ENCODE data around the gene LTO1.
"Not testable (repeated sequence)": the region's sequence is repeated elsewhere in the genome, so short reads cannot be mapped to it uniquely, and the experiment has no call there.

Gene LTO1

DNA sequence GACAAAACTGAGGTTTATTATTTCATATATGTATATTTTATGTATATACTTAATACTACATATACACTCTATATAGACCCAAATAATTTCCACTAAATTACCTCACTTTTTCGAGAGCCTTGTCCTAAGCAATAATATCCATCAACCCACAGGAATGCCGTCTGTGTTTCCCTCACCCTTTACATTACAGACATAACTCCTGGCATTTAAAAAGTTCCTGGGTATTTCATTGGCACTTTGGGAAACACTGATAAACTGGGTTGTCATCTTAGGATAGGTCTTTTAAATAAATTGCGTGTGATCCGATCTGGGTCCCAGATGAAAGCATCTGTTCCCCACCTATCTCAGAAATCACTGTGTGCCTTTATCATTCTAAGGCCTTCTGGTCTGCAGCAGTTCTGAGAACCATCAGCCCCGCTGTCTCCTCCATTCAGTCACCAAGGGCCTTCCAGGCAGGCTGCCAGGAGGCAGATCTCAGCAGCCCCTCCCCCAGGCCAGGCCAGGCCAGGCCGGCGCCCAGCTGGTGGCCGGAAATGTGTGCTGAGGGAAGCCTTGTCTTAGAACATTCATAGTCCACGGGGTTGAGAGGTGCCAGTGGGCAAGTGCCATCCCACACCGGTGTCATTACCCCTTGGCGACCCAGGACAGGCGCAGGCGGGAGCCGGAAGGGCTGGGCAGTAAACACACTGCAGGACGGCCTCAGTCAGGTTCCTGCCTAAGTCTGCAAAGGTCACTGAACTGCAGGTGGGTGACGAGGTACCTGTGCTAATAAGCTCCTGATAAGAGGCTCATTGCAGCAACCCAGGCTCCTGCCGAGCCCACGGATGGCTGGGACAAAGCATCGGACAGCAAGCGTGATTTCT is 25.4 kb upstream of the LTO1 start:
- DNase-seq, result no peak

DNA sequence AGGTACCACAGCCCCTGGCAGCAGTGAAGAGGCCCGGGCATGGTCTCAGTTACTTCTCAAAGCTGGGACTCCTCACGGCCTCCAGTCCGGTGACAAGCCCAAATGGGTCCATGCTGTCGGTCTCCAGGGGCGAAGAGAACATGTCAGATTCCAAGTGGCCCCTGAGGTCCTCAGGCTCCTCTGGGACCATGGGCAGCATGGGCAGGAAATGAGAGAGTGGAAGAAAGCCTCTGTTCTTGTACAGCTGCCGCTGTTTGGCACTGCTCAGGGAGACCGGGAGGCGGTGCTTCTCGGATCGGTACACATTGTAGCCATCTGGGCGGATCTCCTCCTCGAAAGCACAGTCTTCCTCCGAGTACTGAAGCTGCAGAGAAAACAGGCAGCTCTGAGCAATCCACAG is 24.1 kb upstream of the LTO1 start:
- DNase-seq, result no peak

DNA sequence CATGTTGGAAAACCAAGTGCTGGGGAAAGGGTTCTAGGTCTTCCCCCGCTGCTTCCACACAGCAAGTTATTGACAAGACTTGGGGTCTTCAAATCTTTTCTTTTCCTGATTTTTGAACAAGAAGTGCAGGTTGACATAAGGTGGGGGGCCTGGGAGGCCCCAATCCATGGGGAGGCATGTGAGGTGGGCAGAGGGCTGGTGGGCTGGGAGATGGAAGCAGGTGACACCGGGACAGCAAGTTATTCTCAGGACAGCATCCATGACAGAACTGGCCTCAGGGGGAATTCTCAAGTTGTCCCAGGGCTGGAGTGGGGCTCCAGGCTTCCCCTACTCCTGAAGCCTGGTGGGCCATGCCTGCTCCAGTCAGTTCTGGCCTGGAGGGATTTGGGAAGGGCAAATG is 23.2 kb upstream of the LTO1 start:
- no peak for DNase-seq

DNA sequence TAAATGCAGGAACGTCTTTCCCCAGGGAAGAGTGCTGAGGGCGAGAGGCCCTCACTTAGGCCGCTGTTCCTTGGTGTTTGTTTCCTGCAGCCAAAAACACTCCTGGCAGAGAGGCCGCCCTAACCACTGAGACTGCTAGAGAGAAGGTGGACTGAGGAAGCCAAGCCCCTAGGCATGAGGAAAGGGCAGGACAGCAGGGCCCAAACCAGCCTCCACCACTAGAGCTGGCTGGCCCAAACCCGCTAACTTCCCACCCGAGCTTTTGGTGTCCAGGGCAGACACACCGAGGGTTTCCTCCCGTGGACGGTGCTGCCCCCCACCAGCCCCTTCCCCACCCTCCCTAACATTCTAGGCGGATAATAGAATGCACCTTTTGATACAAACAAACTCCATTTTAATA is 22.7 kb upstream of the LTO1 start:
- DNase-seq, result no peak

DNA sequence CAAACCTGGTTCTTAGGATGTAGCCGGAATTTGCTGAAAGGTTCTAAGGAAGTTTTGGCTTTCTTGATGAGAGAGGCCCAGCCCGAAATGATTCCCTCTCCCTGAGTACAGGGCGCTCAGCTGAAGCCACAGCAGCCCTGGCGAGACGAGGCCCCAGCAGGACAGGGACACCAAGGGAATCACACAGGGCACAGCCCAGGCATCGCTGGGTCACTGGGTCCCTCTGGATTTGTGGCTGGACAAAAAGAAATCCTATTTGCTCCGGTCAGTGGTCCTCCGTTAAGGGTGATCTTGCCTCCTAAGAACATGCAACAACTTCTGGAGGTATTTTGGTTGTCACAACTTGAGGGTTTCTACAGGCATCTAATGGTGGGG is 22.3 kb upstream of the LTO1 start:
- DNase-seq, result no peak

DNA sequence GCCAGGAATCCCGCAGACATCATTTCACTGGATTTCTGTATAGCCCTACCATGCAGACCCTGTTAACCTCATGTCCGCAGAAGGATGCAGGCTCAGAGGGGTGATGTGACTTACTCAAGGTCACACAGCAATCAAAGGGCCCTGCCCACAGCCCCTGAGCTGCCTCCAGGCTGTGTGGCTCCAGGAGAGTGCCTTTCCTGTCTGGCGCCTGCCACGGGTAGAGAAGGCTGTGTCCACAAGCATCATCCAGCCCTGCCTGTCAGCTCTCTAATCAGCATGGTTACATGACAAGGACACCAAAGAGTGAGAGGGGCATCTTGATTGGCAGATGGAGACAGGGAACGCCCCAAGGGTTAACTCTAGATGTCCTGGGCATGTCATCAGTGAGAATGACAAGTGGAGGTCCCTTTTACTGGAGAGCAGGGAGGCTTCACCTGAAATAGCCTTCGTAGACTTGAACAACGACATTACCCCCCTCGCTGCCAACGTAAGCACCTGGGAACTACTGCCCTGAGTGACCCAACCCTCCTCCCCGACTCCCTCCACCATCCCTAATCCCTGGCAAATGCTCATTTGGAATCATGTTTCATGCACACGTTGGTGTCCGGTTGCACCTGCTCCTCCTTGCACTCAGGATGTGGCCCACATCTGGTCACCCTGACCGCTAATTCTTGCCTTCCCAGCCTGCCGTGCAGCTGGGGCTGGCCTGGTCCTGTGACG is 21.8 kb upstream of the LTO1 start:
- DNase-seq, result no peak

DNA sequence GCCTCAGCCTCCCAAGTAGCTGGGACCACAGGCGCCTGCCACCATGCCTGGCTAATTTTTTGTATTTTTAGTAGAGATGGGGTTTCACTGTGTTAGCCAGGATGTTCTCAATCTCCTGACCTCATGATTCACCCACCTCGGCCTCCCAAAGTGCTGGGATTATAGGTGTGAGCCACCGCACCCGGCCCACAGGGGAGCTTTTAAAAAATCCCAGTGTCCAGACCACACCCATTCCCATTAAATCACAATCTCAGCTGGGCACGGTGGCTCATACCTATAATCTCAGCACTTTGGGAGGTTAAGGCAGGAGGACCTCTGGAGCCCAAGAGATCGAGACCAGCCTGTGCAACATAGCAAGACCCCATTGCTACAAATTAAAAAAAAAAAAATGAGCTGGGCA is 20.8 kb upstream of the LTO1 start:
- DNase-seq, result not testable (repeated sequence)

DNA sequence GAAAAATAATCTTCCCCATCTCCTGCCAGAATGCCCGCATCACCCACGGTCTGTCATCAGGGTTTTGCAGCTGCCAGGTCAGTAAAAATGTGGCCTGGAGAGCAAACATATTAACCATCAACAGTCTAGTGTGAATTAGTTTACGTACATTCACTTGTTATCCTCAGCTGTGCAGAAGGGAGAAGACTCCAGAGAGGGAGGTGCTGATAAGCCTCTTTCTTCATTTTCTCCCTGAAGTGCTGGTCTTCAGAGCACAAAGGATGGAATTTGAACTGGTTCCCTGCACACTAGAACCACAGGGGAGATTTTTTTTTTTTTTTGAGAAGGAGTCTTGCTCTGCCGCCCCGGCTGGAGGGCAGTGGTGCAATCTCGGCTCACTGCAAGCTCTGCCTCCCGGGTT is 20.4 kb upstream of the LTO1 start:
- DNase-seq, result no peak

DNA sequence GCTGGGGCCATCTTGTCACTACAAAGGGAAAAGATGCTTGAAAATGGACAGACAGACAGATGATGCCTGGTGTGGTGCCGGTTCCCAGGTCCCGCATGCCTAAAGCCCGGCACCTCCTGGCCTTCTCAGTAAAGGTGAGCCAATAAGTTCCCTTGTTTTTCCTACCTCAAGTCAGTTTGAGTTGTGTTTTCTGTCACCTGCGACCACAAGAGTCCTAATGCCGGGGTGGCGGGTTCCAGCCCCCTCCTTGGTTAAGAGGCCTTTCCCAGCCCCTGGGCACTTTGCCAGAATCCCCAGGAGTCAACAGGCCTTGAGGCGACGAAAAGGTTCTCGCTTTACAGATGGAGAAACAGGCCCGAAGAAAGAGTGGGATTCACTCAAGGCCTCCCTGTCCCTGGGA is 19.6 kb upstream of the LTO1 start:
- DNase-seq, result no peak

DNA sequence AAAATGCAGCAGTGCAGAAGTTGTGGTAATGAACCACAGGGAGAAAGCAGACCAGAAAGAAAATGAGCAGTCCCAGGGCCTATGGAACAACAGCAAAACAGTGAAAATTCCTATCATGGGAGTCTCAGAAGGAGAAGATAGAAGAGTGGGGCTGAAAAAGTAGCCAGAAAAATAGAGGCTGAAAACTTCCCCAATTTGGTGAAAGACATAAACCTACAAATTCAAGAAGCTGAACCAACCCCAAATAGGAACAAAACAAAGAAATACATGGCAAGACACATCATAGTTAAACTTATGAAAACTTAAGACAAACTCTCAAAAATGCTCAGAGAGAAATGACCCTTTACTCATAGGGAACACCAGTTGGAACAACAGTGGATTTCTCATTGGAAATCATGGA is 17.3 kb upstream of the LTO1 start:
- DNase-seq, result no peak

DNA sequence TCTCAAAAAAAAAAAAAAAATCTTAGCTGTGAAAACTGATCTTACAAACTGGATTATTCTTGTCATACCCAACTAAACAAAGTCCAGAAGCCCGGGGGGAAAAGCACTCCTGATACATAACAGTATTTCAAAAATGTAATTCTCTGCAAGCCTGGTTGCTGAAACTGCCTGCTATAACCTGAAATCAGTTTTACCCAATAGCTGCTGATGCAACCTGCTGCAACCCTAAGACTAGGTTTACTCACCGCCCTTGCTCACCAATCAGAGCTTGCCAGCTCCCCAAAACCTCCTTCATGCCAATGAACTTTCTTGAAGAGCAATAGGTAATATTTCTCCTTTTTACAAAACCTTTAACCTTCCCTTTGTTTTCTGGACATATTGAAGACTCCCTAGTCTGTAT is 16.3 kb upstream of the LTO1 start:
- DNase-seq, result no peak

DNA sequence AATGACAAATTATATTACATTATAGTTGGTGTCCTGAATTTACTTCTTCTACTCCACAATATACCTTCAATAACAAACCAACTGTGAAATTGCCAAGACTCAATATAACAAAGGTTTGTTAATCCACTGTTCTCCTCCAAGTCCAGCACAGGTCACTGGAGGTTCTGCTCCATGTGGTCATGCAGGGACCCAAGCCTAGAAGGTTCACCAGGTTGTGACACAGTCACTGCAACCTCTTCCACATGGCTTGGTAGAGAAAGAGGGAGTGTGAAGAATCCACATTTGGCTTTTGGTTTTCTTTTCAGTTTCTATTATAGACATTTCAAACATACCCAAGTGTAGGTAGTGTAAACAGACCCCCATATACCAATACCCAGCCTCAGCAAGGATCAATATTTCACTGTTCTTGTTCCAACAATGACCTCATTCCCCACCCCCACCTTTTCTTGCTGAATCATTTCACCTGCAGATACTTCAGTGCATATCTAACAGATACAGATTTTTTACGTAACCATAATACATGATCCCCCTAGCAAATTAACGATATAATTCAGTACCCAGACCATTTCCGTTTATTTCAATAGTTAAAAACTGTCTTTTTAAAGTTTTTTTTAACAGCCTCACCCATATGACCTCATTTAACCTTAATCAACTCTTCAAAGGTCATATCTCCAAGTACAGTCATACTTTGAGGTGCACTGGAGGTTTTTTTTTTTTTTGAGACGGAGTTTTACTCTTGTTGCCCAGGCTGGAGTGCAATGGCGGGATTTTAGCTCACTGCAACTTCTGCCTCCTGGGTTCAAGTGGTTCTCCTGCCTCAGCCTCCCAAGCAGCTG is 14.5 kb upstream of the LTO1 start:
- no peak for DNase-seq

DNA sequence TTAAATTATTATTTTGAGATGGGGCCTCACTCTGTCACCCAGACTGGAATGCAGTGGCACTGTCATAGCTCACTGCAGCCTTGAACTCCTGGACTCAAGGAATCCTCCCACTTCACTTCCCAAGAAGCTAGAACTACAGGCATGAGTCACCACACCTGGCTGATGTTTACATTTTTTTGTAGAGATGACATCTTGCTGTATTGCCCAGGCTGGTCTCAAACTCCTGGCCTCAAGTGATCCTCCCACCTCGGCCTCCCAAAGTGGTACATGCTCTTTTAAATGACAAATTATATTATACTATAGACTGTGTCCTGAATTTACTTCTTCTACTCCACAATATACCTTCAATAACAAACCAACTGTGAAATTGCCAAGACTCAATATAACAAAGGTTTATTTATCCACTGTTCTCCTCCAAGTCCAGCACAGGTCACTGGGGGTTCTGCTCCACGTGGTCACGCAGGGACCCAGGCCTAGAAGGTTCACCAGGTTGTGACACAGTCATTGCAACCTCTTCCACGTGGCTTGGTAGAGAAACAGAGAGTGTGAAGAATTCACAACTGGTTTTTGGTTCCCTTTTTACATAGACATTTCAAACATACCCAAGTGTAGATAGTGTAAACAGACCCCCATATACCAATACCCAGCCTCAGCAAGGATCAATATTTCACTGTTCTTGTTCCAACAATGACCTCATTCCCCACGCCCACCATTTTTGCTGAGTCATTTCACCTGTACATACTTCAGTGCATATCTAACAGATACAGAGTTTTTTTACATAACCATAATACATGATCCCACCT is 13.0 kb upstream of the LTO1 start:
- DNase-seq, result not testable (repeated sequence)

DNA sequence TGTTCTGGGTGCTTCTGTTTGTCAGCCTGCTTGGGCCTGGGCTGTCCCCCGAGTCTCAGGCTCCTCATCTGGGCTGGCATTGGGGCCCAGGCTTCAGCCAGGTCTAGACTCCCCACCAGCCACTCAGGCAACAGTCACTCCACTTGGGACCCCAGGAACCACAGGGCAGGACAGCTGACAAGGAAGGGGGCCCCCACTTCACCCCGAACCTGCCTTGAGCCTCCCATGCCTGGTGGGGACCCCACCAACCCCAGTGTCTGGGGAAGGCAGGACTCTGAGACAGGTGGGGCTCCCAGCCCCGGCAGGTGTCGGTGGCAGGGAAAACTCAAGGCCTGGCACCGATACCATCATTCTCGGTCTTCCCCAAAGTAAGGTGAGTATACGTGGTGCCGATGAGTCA is 11.7 kb upstream of the LTO1 start:
- DNase-seq, result no peak

DNA sequence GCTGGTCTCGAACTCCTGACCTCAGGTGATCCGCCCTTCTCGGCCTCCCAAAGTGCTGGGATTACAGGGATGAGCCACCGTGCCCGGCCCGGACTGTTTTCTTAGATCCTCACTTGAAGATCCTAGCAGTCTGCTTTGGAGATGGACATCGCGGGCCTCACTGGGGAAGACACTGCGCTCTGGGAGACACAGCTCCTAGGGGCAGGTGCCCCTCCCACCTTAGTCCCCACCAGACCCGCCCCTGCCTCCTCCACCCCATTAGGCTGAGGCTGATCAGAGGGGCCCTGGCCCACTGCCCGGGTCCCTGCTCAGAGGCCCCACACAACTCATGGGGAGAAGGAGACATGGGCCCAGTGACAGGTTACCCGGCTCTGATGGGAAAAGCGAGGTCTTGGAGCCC is 11.3 kb upstream of the LTO1 start:
- no peak for DNase-seq

DNA sequence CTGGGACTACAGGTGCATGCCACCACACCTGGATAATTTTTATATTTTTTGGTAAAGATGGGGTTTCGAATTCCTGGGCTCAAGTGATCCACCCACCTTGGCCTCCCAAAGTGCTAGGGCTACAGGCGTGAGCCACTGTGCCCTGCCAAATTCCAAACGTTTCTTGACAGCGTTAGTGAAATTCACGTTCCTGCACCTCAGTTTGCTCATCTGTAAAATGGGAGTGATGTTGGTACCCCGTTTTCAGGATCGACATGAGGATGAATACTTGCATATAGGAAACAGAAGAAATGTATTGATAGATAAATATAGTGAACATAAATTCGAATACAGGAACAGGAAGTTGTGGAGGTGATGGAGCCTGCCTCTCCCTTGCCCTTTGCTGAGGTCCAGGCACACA is 10.2 kb upstream of the LTO1 start:
- DNase-seq, result no peak

DNA sequence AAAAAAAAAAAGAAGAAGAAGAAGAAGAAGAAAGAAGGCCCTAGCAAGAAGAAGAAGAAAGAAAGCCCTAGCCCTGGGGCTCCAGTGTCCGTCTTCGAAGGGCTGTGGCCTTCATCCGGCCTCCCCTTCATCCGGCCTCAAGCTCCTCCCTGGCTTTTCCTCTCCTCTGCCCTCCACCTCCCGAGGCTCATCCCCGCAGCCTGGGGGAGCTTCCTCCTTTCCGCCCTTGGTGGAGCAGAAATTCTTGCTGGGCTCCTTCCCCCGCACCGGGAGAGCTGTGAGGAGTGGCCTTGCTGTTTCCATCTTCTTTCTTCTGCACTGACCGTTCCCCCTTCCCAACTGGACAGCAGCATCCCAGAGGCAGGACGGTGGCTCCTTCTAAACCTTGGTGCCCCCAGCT is 9.5 kb upstream of the LTO1 start:
- DNase-seq, result no peak

DNA sequence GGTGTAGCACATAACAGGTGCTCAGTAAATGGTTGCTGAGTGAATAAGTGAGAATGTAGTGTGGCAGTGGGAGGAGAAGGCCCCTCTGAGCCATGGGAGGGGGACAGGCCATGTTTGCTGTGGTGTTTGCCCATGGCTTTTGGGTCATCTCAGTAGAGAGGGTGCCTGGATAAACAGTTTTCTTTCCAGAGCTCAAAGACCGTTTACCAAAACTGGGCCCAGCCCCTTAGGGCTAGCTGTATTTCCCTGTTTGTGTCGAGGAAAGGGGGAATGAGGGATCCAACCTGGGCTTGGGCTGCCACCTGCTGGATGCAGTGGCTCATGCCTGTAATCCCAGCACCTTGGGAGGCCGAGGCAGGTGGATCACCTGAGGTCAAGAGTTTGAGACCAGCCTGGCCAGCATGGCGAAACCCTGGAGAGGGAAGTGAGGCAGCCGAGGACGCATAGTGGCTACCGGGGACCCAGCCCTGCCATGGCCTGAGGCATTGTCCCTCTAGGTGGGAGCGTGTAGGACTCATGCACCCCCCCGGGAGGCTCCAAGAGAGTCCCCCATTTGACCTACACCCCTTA is 8.7 kb upstream of the LTO1 start:
- no peak for DNase-seq

DNA sequence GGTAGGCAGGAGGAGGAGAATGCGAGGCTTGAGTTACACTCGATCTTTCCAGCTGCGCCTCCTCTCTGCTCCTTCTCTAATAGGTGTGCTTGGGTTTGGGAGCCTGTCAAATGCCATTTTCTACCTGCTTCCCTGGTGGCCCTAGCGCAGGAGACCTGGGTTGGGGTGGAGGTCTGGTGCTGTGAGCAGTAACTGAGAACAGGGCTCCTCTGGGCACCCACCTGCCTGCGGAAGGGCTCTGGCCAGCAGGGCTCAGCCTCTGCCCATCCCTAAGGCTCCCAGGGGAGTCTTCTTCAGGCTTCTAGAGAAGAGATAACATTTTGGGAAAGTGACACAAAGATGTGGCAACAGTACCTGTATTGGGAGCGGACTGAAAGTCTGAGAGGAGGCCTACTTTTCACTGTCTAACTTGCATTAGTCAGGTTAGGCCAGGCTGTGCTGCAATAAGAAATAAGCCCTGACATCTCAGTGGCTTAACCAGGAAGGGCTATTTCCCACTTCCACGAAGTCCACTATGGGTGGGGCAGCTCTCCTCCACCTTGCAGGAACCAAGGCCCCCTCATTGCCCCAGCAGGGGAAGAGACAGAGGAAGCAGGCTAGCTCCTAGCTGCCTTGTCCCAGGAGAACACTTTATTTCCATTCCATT is 7.7 kb upstream of the LTO1 start:
- no peak for DNase-seq

DNA sequence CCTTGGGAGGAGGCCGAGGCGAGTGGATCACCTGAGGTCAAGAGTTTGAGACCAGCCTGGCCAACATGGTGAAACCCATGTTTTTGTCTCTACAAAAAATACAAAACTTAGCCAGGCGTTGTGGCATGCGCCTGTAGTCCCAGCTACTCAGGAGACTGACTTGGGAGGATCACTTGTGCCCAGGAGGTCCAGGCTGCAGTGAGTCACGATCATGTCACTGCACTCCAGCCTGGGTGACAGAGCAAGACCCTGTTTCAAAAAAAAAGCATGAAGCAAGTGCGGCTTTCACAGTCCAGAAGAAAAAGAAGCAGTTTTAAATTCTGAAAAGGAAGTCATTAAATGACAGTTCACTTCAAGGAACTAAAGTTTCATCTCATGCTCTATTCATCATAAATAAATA is 7.1 kb upstream of the LTO1 start:
- DNase-seq, result no peak

DNA sequence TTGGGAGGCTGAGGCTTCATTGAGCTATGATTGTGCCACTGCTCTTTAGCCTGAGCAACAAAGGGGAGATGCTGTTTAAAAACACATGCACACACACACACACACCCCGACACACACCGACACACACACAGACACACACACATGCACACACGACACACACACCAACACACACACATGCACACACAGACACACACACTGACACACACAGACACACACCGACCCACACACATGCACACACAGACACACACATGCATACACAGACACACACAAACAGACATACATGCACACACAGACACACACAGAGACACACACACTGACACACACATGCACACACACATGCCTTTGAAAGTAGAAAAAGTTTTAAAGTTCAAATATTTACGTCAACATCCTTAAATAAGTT is 5.5 kb upstream of the LTO1 start:
- no peak for DNase-seq

DNA sequence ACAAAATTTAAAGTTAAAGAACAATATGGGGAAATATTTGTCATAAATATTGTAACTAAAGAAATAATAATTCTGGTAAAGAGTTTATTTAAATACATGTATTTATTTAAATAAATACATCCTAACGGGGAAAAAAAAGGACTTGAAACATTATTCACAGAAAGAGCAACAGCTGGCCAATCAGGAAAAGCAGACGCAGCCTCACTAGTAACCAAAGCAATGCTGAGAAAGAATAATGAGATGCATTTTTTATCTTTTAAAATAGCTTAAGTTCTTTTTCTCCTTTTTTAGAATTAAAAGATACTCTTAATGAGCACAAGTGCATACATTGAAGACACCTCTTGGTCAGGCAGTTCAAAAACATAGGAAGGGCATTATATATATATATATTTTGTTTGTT is 2.6 kb upstream of the LTO1 start:
- DNase-seq, result no peak
